Esophagus muscularis mucosa (tissue), 4 donors: Measurements from ENCODE around the gene LCN9.

Experiments used
- EP300 ChIP-seq: sonication (generic); formaldehyde crosslinking; IDR thresholded peaks from one replicate; pipeline ENCODE4 v1.6.1; 2017; ENCODE audit warnings: antibody characterized with exemption
- POLR2A ChIP-seq: fragments of 450-650 bp; IDR thresholded peaks from one replicate; pipeline ENCODE4 v1.6.1; 2017; ENCODE audit warnings: antibody characterized with exemption, moderate library complexity, mild to moderate bottlenecking, low read depth
- POLR2AphosphoS5 ChIP-seq, 2 donors: sonication (generic); formaldehyde crosslinking; IDR thresholded peaks; one replicate each; pipeline ENCODE4 v1.6.1; 2017; ENCODE audit warnings: antibody characterized with exemption in 2 of 2
- TF ChIP-seq, protein P1 (sequence below), 3 experiments: fragments of 200-600 bp in 2 of 3; fragments of 450-650 bp in 1 of 3; sonication (generic) in 2 of 3; IDR thresholded peaks; one replicate each; pipeline ENCODE4 v1.5.1; 2017 to 2019; ENCODE audit warnings: antibody characterized with exemption in 3 of 3, mild to moderate bottlenecking in 2 of 3, moderate library complexity in 1 of 3

- TF ChIP-seq POLR2AphosphoS5 (IDR thresholded peaks at IDR 0.05): no peak
- TF ChIP-seq, protein P1, sequence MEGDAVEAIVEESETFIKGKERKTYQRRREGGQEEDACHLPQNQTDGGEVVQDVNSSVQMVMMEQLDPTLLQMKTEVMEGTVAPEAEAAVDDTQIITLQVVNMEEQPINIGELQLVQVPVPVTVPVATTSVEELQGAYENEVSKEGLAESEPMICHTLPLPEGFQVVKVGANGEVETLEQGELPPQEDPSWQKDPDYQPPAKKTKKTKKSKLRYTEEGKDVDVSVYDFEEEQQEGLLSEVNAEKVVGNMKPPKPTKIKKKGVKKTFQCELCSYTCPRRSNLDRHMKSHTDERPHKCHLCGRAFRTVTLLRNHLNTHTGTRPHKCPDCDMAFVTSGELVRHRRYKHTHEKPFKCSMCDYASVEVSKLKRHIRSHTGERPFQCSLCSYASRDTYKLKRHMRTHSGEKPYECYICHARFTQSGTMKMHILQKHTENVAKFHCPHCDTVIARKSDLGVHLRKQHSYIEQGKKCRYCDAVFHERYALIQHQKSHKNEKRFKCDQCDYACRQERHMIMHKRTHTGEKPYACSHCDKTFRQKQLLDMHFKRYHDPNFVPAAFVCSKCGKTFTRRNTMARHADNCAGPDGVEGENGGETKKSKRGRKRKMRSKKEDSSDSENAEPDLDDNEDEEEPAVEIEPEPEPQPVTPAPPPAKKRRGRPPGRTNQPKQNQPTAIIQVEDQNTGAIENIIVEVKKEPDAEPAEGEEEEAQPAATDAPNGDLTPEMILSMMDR (IDR thresholded peaks at IDR 0.05): no peak
- no peak for TF ChIP-seq EP300
- TF ChIP-seq POLR2A: no peak
Observed at GRCh38 chr9:135712613-135713295, 49.6 kb downstream of the LCN9 start.
